ENCODE results near the gene PRKCH.

GRCh38 chr14:61388173-61388975 lies 67.0 kb downstream of the PRKCH start:
- TF ChIP-seq CTCF (IDR thresholded peaks at IDR 0.05; ENCODE audit: borderline replicate concordance, extremely low read depth, low read length, poor library complexity, severe bottlenecking) (no peak), EZH2 (IDR thresholded peaks at IDR 0.05; ENCODE audit: borderline replicate concordance, low read depth, low read length, severe bottlenecking) (no peak)
